Progenitor cell of endocrine pancreas (in vitro differentiated cells): Measurements from ENCODE around the gene IRF2BP2. TPM values are rescaled to one million over a fixed set of nuclear protein-coding genes. Genes with fewer than 3 reads are reported as not detected.
"Not testable (repeated sequence)": the region's sequence is repeated elsewhere in the genome, so short reads cannot be mapped to it uniquely, and the experiment has no call there.

Source experiments
- DNase-seq: peaks from one replicate; pipeline ENCODE4 v3.0.0; 2021; ENCODE audit warnings: low spot score; ENCODE audit not compliant: unreplicated experiment
- H3K27ac Mint-ChIP-seq: 2 replicates; pipeline ENCODE4 v1.8.0; 2021; ENCODE audit warnings: mild to moderate bottlenecking, moderate library complexity, mixed read lengths
- H3K27me3 Mint-ChIP-seq: 2 replicates; pipeline ENCODE4 v1.8.0; 2021; ENCODE audit warnings: mixed read lengths
- H3K36me3 Mint-ChIP-seq: 2 replicates; pipeline ENCODE4 v1.8.0; 2022; ENCODE audit warnings: mixed read lengths; ENCODE audit not compliant: insufficient read depth
- H3K4me1 Mint-ChIP-seq: 2 replicates; pipeline ENCODE4 v1.8.0; 2021; ENCODE audit warnings: low read depth, mixed read lengths
- H3K4me3 Mint-ChIP-seq: 2 replicates; pipeline ENCODE4 v1.8.0; 2021; ENCODE audit warnings: low read depth, mild to moderate bottlenecking, moderate library complexity, mixed read lengths
- H3K9me3 Mint-ChIP-seq: 2 replicates; pipeline ENCODE4 v1.8.0; 2021; ENCODE audit warnings: low read depth, mixed read lengths
- total RNA-seq: library from RNA; stranded (reverse); gene quantifications from 2 replicates; pipeline ENCODE4 v1.2.1, GENCODE V29; 2021
- TF ChIP-seq, protein P1 (sequence below): fragments of 200-600 bp; sonication (generic); IDR thresholded peaks from one replicate; pipeline ENCODE4 v1.5.0; 2021; ENCODE audit warnings: antibody characterized with exemption, mild to moderate bottlenecking; ENCODE audit not compliant: unreplicated experiment

The IRF2BP2 gene
- total RNA-seq, 1 donor from 2014 or later, result 214 TPM

DNA sequence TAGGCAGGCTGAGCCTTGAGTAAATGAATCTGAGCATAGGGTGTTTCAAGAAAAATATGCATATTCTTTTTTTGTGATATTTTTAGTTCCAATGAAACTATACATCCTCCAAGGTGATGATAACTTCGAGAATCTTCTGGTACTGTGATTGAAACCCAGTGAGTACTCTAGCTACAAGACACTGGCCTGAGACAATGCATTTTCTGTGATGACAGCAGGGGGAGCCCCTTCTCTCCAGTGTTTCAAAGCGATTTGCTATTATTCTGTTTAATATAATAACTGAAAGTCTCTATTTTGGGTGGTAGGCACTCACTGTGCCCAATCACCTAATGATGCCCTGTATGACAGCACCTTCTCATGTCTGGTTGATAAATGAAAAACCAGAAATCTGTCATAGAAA, 12.1 kb downstream of the IRF2BP2 start:
- TF ChIP-seq, protein P1, sequence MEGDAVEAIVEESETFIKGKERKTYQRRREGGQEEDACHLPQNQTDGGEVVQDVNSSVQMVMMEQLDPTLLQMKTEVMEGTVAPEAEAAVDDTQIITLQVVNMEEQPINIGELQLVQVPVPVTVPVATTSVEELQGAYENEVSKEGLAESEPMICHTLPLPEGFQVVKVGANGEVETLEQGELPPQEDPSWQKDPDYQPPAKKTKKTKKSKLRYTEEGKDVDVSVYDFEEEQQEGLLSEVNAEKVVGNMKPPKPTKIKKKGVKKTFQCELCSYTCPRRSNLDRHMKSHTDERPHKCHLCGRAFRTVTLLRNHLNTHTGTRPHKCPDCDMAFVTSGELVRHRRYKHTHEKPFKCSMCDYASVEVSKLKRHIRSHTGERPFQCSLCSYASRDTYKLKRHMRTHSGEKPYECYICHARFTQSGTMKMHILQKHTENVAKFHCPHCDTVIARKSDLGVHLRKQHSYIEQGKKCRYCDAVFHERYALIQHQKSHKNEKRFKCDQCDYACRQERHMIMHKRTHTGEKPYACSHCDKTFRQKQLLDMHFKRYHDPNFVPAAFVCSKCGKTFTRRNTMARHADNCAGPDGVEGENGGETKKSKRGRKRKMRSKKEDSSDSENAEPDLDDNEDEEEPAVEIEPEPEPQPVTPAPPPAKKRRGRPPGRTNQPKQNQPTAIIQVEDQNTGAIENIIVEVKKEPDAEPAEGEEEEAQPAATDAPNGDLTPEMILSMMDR, result peak; percentile 64
- Mint-ChIP-seq H3K9me3 (no peaks in the 10 kb centered on the region), H3K27ac (no peak overlapping the region), H3K27me3 (no peaks in the 10 kb centered on the region), H3K4me3 (no peak overlapping the region), H3K36me3 (peaks cover 6% of the 10 kb centered on the region), H3K4me1 (peaks cover 30% of the 10 kb centered on the region)
- no peak for DNase-seq

DNA sequence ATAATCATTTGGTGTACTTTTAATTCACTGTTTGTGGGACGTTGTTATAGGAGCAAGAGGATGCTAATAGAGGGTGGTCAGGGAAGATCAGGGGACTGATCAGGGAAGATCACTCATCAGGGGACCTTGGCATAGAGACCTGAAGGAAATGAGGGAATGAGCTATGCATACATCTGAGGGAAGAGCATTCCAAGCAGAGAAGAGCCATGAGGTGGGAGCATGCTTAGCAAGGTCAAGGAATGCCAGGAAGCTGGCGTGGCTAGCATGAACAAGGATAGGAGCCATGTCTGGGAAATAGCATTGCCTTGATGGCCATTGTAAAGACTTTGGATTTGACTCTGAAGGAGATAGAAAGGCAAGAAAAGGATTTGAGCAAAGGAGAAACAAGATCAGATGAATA, 14.1 kb downstream of the IRF2BP2 start:
- Mint-ChIP-seq H3K27ac (no peak overlapping the region), H3K4me1 (peaks cover 10% of the 10 kb centered on the region), H3K4me3 (no peak overlapping the region), H3K9me3 (no peaks in the 10 kb centered on the region), H3K36me3 (no peaks in the 10 kb centered on the region), H3K27me3 (no peaks in the 10 kb centered on the region)
- TF ChIP-seq, protein P1, result no peak
- no peak for DNase-seq

DNA sequence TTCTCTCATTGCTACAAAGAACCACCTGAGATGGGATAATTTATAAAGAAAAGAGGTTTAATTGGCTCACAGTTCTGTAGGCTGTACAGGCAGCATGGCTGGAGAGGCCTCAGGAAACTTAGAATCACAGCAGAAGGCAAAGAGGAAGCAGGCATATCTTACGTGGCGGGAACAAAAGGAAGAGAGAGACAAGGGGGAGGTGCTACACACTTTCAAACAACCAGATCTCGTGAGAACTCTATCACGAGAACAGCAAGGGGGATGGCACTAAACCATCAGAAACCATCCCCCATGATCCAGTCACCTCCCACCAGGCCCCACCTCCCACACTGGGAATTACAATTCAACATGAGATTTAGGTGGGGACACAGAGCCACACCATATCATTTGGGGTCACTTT, 15.4 kb downstream of the IRF2BP2 start:
- not testable (repeated sequence) for DNase-seq, H3K4me1 Mint-ChIP-seq, H3K36me3 Mint-ChIP-seq, H3K27me3 Mint-ChIP-seq, H3K4me3 Mint-ChIP-seq, H3K9me3 Mint-ChIP-seq, H3K27ac Mint-ChIP-seq

DNA sequence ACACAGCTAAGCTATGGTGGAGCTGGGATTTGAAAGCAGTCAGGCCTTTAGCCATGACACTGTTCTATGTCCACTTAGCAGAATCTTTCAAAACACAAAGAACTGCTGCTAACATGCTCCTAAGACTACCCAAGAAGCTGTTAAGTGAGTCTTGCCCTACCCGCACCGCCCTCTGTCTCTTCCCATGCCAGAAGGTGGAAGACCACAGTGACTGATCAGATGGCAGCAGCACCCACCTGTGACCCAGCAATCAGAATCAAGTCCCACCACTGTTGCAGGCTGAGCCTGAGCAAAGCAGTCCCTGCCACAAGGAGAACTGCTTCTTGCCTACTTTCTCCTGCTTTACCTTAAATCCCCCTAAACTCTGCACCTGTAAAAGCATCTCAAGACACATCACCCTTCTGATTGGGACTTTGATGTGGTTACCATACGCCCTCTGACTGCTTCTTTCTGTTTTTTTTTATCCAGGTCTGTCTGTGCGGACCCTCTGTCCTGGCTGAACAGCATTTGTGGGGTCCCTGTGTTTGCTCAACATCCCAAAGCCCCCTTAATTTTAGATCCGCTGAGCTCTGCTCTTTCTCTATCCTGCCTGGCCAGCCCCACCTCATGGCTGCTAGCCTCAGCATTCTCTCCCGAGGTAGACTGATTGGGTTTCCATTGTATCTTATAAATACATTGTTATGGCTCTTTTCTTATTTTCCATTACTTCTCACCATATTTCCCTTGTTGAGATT, 16.0 kb downstream of the IRF2BP2 start:
- DNase-seq, result no peak
- Mint-ChIP-seq H3K36me3 (no peaks in the 10 kb centered on the region), H3K4me3 (no peak overlapping the region), H3K9me3 (no peaks in the 10 kb centered on the region), H3K27me3 (no peaks in the 10 kb centered on the region), H3K4me1 (peaks cover 4% of the 10 kb centered on the region), H3K27ac (no peak overlapping the region)
- TF ChIP-seq, protein P1, result no peak

DNA sequence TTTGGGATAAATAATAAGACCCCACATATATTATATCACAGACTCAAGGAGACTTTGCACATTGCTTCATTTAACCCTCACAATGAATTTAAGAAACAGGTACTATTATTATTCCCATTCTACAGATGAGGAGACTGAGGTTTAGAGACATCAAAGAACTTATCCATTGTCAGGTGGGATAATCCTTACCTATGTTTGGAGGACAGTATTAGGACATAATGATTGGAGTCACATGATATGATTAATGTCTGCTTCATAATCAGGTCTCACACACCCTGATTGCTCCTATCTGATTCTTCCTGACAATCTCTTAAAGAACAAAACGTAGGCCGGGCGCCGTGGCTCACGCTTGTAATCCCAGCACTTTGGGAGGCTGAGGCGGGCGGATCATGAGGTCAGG, 16.9 kb downstream of the IRF2BP2 start:
- Mint-ChIP-seq H3K4me3 (no peak overlapping the region), H3K27me3 (no peaks in the 10 kb centered on the region), H3K4me1 (no peaks in the 10 kb centered on the region), H3K9me3 (no peaks in the 10 kb centered on the region), H3K36me3 (no peaks in the 10 kb centered on the region), H3K27ac (no peak overlapping the region)
- TF ChIP-seq, protein P1, result no peak
- DNase-seq, result no peak

DNA sequence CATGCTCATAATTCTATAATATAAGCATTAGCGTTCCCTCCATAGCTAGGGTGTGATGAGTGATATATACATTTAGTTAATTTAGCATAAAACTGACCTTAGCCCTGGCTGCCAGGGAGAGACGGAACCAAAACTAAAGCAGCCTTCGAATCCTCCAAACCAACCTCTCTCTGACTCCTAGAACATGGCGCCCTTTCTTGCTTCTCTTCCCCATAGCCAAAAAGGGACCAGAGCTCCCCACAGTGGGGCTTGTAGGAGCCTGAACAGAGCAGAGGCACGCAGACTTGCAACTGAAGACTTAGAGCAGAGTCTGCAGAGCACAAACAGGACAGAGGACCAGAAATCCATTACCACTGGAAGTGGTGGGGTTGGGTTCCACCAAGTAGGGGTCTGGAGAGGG, 17.7 kb downstream of the IRF2BP2 start:
- Mint-ChIP-seq H3K9me3 (no peaks in the 10 kb centered on the region), H3K27me3 (no peaks in the 10 kb centered on the region), H3K36me3 (no peaks in the 10 kb centered on the region), H3K27ac (no peak overlapping the region), H3K4me1 (no peaks in the 10 kb centered on the region), H3K4me3 (no peak overlapping the region)
- TF ChIP-seq, protein P1, result no peak
- DNase-seq, result no peak
